Caco-2 (cell line): ENCODE results near the gene PTGIS. TPM values are rescaled to one million over a fixed set of nuclear protein-coding genes. Genes with fewer than 3 reads are reported as not detected.

ENCODE experiments used
- BruUV-seq: library from RNA; stranded (reverse); fragments of 400-500 nt; replicated peaks from 2 replicates; lab custom pipeline; 2021; lab: Mats Ljungman, UMichigan
- CTCF ChIA-PET: fragments of 300-600 bp; sonication (Branson Sonifier 250); formaldehyde crosslinking; loops from one replicate; lab custom pipeline; 2022; ENCODE audit warnings: antibody characterized with exemption; lab: Charles Lee
- POLR2A ChIA-PET: fragments of 300-600 bp; sonication (Branson Sonifier 250); formaldehyde crosslinking; loops from one replicate; lab custom pipeline; 2022; ENCODE audit warnings: antibody characterized with exemption; lab: Charles Lee
- DNase-seq, 2 experiments: peaks; one replicate each; pipeline versions ENCODE4 v3.0.0 to v3.0.0-alpha.2; 2020 to 2022
- H3K27me3 ChIP-seq: replicated peaks from 2 replicates; pipeline ENCODE4 v1.6.0; 2011; ENCODE audit warnings: low read length; ENCODE audit not compliant: control insufficient read depth, insufficient read depth
- H3K36me3 ChIP-seq: 2 replicates; pipeline ENCODE4 v1.5.1; 2011; ENCODE audit warnings: low read length; ENCODE audit not compliant: control insufficient read depth, insufficient read depth
- H3K4me1 ChIP-seq: fragments of 250-450 bp; sonication (Bioruptor Pico); 2 replicates; pipeline ENCODE4 v1.5.1; 2020; ENCODE audit warnings: mild to moderate bottlenecking
- H3K4me3 ChIP-seq: 2 replicates; pipeline ENCODE4 v1.5.1; 2011; ENCODE audit warnings: low read depth, mild to moderate bottlenecking, control low read depth, low read length
- H3K9me3 ChIP-seq: fragments of 250-450 bp; sonication (Bioruptor Pico); 2 replicates; pipeline ENCODE4 v1.5.1; 2020; ENCODE audit warnings: mild to moderate bottlenecking, moderate library complexity
- H3K27ac Mint-ChIP-seq: one replicate; pipeline ENCODE4 v1.8.0; 2022; ENCODE audit warnings: mixed read lengths; ENCODE audit not compliant: unreplicated experiment
- H3K27me3 Mint-ChIP-seq: one replicate; pipeline ENCODE4 v1.8.0; 2022; ENCODE audit warnings: mixed read lengths; ENCODE audit not compliant: insufficient read depth, unreplicated experiment
- H3K36me3 Mint-ChIP-seq: one replicate; pipeline ENCODE4 v1.8.0; 2022; ENCODE audit warnings: mild to moderate bottlenecking, mixed read lengths; ENCODE audit not compliant: insufficient read depth, unreplicated experiment
- H3K4me1 Mint-ChIP-seq: one replicate; pipeline ENCODE4 v1.8.0; 2022; ENCODE audit warnings: low read depth, mixed read lengths; ENCODE audit not compliant: unreplicated experiment
- H3K4me3 Mint-ChIP-seq: one replicate; pipeline ENCODE4 v1.8.0; 2022; ENCODE audit warnings: mild to moderate bottlenecking, moderate library complexity, mixed read lengths; ENCODE audit not compliant: unreplicated experiment
- H3K9me3 Mint-ChIP-seq: one replicate; pipeline ENCODE4 v1.8.0; 2022; ENCODE audit warnings: mixed read lengths; ENCODE audit not compliant: unreplicated experiment
- CTCF ChIP-seq, 2 experiments: fragments of 200-600 bp in 1 of 2; IDR thresholded peaks; 1 replicate in 1 of 2; 2 replicates in 1 of 2; pipeline versions ENCODE4 v1.5.1 to v1.8.0; 2011 to 2022; ENCODE audit warnings: antibody characterized with exemption in 1 of 2, control low read depth in 1 of 2, inconsistent platforms in 1 of 2, low read depth in 1 of 2, low read length in 1 of 2, mild to moderate bottlenecking in 1 of 2, moderate library complexity in 1 of 2; ENCODE audit not compliant: insufficient read depth in 1 of 2, severe bottlenecking in 1 of 2, unreplicated experiment in 1 of 2
- intact Hi-C: fragments of 100-400 bp; cut with micrococcal nuclease; formaldehyde crosslinking; loops from one replicate; pipeline ENCODE4 v1.10.0; 2022; ENCODE audit not compliant: unreplicated experiment
- total RNA-seq: library from RNA; stranded (reverse); gene quantifications from 2 replicates; pipeline ENCODE4 v1.2.3, GENCODE V29; 2022

PTGIS gene
- total RNA-seq, 1 experiment from 2014 or later: 2.7 TPM

- no TSS peak for BruUV-seq
- no peaks in the 10 kb centered on the region for H3K9me3 Mint-ChIP-seq
- H3K36me3 Mint-ChIP-seq: no peaks in the 10 kb centered on the region
- H3K4me3 Mint-ChIP-seq: no peak overlapping the region
- intact Hi-C loops: no loop called here
- no peaks in the 10 kb centered on the region for H3K27me3 ChIP-seq
- ChIA-PET POLR2A (interaction anchor here (1.4 kb wide), 1 partner anchor 12 kb away, joined by 7 read pairs; no protein-coding TSS in a partner anchor), CTCF (interaction anchor here (1.4 to 4.4 kb wide), 3 partner anchors 11 to 15 kb away, joined by 5 to 19 read pairs (median 7); no protein-coding TSS in a partner anchor)
- no peak overlapping the region for H3K4me3 ChIP-seq
- no peaks in the 10 kb centered on the region for H3K27me3 Mint-ChIP-seq
- H3K4me1 Mint-ChIP-seq: peaks cover 36% of the 10 kb centered on the region
- no peak for DNase-seq
- TF ChIP-seq CTCF (IDR thresholded peaks at IDR 0.05; ENCODE audit: insufficient read depth in 1 of 2, low read depth in 1 of 2, low read length in 1 of 2, severe bottlenecking in 1 of 2, unreplicated experiment in 1 of 2): no peak
- H3K36me3 ChIP-seq: no peaks in the 10 kb centered on the region
- no peaks in the 10 kb centered on the region for H3K9me3 ChIP-seq
- H3K27ac Mint-ChIP-seq: peak overlapping the region; percentile 14
- peaks cover 38% of the 10 kb centered on the region for H3K4me1 ChIP-seq
Observed at GRCh38 chr20:49595346-49595745, 27.4 kb upstream of the PTGIS start.

GRCh38 chr20:49594931-49595315 lies 27.0 kb upstream of the PTGIS start:
- no TSS peak for BruUV-seq
- no peak for DNase-seq
- ChIA-PET CTCF (interaction anchor here (0.6 to 4.4 kb wide), 5 partner anchors 11 to 153 kb away, joined by 3 to 19 read pairs (median 13); no protein-coding TSS in a partner anchor), POLR2A (interaction anchor here (1.4 kb wide), 1 partner anchor 11 kb away, joined by 7 read pairs; no protein-coding TSS in a partner anchor)
- peak overlapping the region; percentile 14 for H3K27ac Mint-ChIP-seq
- Histone ChIP-seq H3K36me3 (no peaks in the 10 kb centered on the region), H3K9me3 (no peaks in the 10 kb centered on the region), H3K4me1 (peaks cover 34% of the 10 kb centered on the region), H3K27me3 (no peaks in the 10 kb centered on the region), H3K4me3 (no peak overlapping the region)
- H3K27me3 Mint-ChIP-seq: no peaks in the 10 kb centered on the region
- no peaks in the 10 kb centered on the region for H3K36me3 Mint-ChIP-seq
- H3K4me1 Mint-ChIP-seq: peaks cover 34% of the 10 kb centered on the region
- H3K4me3 Mint-ChIP-seq: no peak overlapping the region
- no peaks in the 10 kb centered on the region for H3K9me3 Mint-ChIP-seq
- no peak for TF ChIP-seq CTCF (IDR thresholded peaks at IDR 0.05; ENCODE audit: insufficient read depth in 1 of 2, low read depth in 1 of 2, low read length in 1 of 2, severe bottlenecking in 1 of 2, unreplicated experiment in 1 of 2)
- intact Hi-C loops: no loop called here

GRCh38 chr20:49594143-49594930 lies 26.4 kb upstream of the PTGIS start:
- no peak overlapping the region for H3K4me3 Mint-ChIP-seq
- H3K9me3 ChIP-seq: no peaks in the 10 kb centered on the region
- H3K4me1 Mint-ChIP-seq: peaks cover 31% of the 10 kb centered on the region
- H3K27me3 Mint-ChIP-seq: no peaks in the 10 kb centered on the region
- no peaks in the 10 kb centered on the region for H3K36me3 ChIP-seq
- POLR2A ChIA-PET: interaction anchor here (1.4 kb wide), 1 partner anchor 11 kb away, joined by 7 read pairs; no protein-coding TSS in a partner anchor
- no TSS peak for BruUV-seq
- H3K9me3 Mint-ChIP-seq: no peaks in the 10 kb centered on the region
- CTCF ChIA-PET: interaction anchor here (0.6 to 4.4 kb wide), 8 partner anchors 9 to 231 kb away, joined by 3 to 19 read pairs (median 4); no protein-coding TSS in a partner anchor
- peak in 1 of 2 experiments; percentile 55 for DNase-seq
- no peak overlapping the region for H3K4me3 ChIP-seq
- peak overlapping the region; percentile 16 for H3K27ac Mint-ChIP-seq
- H3K4me1 ChIP-seq: peaks cover 28% of the 10 kb centered on the region
- no peaks in the 10 kb centered on the region for H3K36me3 Mint-ChIP-seq
- TF ChIP-seq CTCF (IDR thresholded peaks at IDR 0.05; ENCODE audit: insufficient read depth in 1 of 2, low read depth in 1 of 2, low read length in 1 of 2, severe bottlenecking in 1 of 2, unreplicated experiment in 1 of 2): no peak
- intact Hi-C loops: no loop called here
- H3K27me3 ChIP-seq: no peaks in the 10 kb centered on the region
